T-helper 17 cell (primary cell): ENCODE data around the gene SH3TC1. TPM values are rescaled to one million over a fixed set of nuclear protein-coding genes. Genes with fewer than 3 reads are reported as not detected.
A peak's percentile ranks its signal among the peaks of the same experiment; 100 is the strongest.

Experiments
- ATAC-seq: fragments of 150-1000 bp; cut with Tn5 transposase; 2 replicates; pipeline ENCODE4 v1.10.0; 2021; ENCODE audit warnings: mild to moderate bottlenecking, moderate library complexity
- DNase-seq, 3 donors: peaks; one replicate each; pipeline versions ENCODE4 v3.0.0 to v3.0.0-alpha.2; 2020 to 2021
- H3K9me3 ChIP-seq: one replicate; pipeline ENCODE4 v1.7.0; 2013; ENCODE audit warnings: low read length, mild to moderate bottlenecking; ENCODE audit not compliant: control insufficient read depth, poor library complexity, severe bottlenecking
- H3K27ac Mint-ChIP-seq: one replicate; pipeline ENCODE4 v1.8.0; 2022; ENCODE audit warnings: mild to moderate bottlenecking, moderate library complexity, mixed read lengths
- H3K27me3 Mint-ChIP-seq: one replicate; pipeline ENCODE4 v1.8.0; 2022; ENCODE audit warnings: mixed read lengths
- H3K36me3 Mint-ChIP-seq: one replicate; pipeline ENCODE4 v1.8.0; 2022; ENCODE audit warnings: low read depth, mixed read lengths
- H3K4me1 Mint-ChIP-seq: one replicate; pipeline ENCODE4 v1.8.0; 2022; ENCODE audit warnings: mild to moderate bottlenecking, mixed read lengths
- H3K4me3 Mint-ChIP-seq: one replicate; pipeline ENCODE4 v1.8.0; 2022; ENCODE audit warnings: mild to moderate bottlenecking, moderate library complexity, mixed read lengths
- total RNA-seq, 4 donors: library from RNA in 2 of 4; stranded (reverse) in 2 of 4; gene quantifications; one replicate each; pipeline ENCODE4 v1.2.3 and lab custom pipeline; 2022 to 2026

Gene SH3TC1
- total RNA-seq, 2 donors from 2014 or later, result 134 TPM

GRCh38 chr4:8239661-8240060 is 40.6 kb downstream of the SH3TC1 start:
- no peaks in the 10 kb centered on the region for H3K27me3 Mint-ChIP-seq

GRCh38 chr4:8240211-8241041 is 41.3 kb downstream of the SH3TC1 start:
- H3K4me1 Mint-ChIP-seq, result peaks cover 11% of the 10 kb centered on the region
- H3K27me3 Mint-ChIP-seq, result no peaks in the 10 kb centered on the region
- no peak overlapping the region for H3K4me3 Mint-ChIP-seq
- no peaks in the 10 kb centered on the region for H3K9me3 ChIP-seq
- no peak overlapping the region for H3K27ac Mint-ChIP-seq
- ATAC-seq (no peak), DNase-seq (no peak)
- H3K36me3 Mint-ChIP-seq, result no peaks in the 10 kb centered on the region

More at GRCh38 chr4:8239661-8240060, 40.6 kb downstream of the SH3TC1 start:
- Mint-ChIP-seq H3K36me3 (no peaks in the 10 kb centered on the region), H3K4me1 (peaks cover 13% of the 10 kb centered on the region), H3K27ac (no peak overlapping the region), H3K4me3 (no peak overlapping the region)
- H3K9me3 ChIP-seq, result no peaks in the 10 kb centered on the region
- DNase-seq (no peak), ATAC-seq (no peak)

GRCh38 chr4:8241211-8241779 is 42.2 kb downstream of the SH3TC1 start:
- Mint-ChIP-seq H3K27me3 (no peaks in the 10 kb centered on the region), H3K4me3 (peak overlapping the region; percentile 25), H3K4me1 (peaks cover 11% of the 10 kb centered on the region), H3K36me3 (no peaks in the 10 kb centered on the region), H3K27ac (peak overlapping the region; percentile 90)
- H3K9me3 ChIP-seq, result no peaks in the 10 kb centered on the region
- no peak for ATAC-seq
- DNase-seq, result no peak

- peak overlapping the region; percentile 3 for H3K4me3 Mint-ChIP-seq
- no peaks in the 10 kb centered on the region for H3K9me3 ChIP-seq
- H3K36me3 Mint-ChIP-seq, result no peaks in the 10 kb centered on the region
- peaks cover 7% of the 10 kb centered on the region for H3K4me1 Mint-ChIP-seq
- ATAC-seq, result peak; percentile 80
- no peaks in the 10 kb centered on the region for H3K27me3 Mint-ChIP-seq
- peak overlapping the region; percentile 90 for H3K27ac Mint-ChIP-seq
- peak; percentile 68 to 90 (median 74) for DNase-seq
Measured at GRCh38 chr4:8241895-8242696, 43.0 kb downstream of the SH3TC1 start.

GRCh38 chr4:8242782-8243560 is 43.9 kb downstream of the SH3TC1 start:
- H3K27me3 Mint-ChIP-seq, result no peaks in the 10 kb centered on the region
- H3K9me3 ChIP-seq, result no peaks in the 10 kb centered on the region
- no peaks in the 10 kb centered on the region for H3K36me3 Mint-ChIP-seq
- H3K4me3 Mint-ChIP-seq, result no peak overlapping the region
- H3K27ac Mint-ChIP-seq, result peak overlapping the region; percentile 60
- ATAC-seq (no peak), DNase-seq (no peak)
- H3K4me1 Mint-ChIP-seq, result peaks cover 7% of the 10 kb centered on the region

- H3K9me3 ChIP-seq, result no peaks in the 10 kb centered on the region
- peaks cover 7% of the 10 kb centered on the region for H3K4me1 Mint-ChIP-seq
- no peaks in the 10 kb centered on the region for H3K36me3 Mint-ChIP-seq
- DNase-seq (no peak), ATAC-seq (no peak)
- no peaks in the 10 kb centered on the region for H3K27me3 Mint-ChIP-seq
- H3K4me3 Mint-ChIP-seq, result no peak overlapping the region
- peak overlapping the region; percentile 60 for H3K27ac Mint-ChIP-seq
Measured at GRCh38 chr4:8244001-8244757, 45.1 kb downstream of the SH3TC1 start.

- DNase-seq, result no peak
- Mint-ChIP-seq H3K36me3 (no peaks in the 10 kb centered on the region), H3K27me3 (peaks cover 3% of the 10 kb centered on the region), H3K4me1 (peaks cover 9% of the 10 kb centered on the region), H3K27ac (peak overlapping the region; percentile 60), H3K4me3 (no peak overlapping the region)
- ATAC-seq, result no peak
- H3K9me3 ChIP-seq, result no peaks in the 10 kb centered on the region
Measured at GRCh38 chr4:8244931-8245460, 45.9 kb downstream of the SH3TC1 start.

- Mint-ChIP-seq H3K27me3 (peaks cover 4% of the 10 kb centered on the region), H3K4me1 (peaks cover 9% of the 10 kb centered on the region), H3K27ac (peak overlapping the region; percentile 3), H3K36me3 (no peaks in the 10 kb centered on the region), H3K4me3 (no peak overlapping the region)
- DNase-seq (no peak), ATAC-seq (no peak)
- H3K9me3 ChIP-seq, result no peaks in the 10 kb centered on the region
Measured at GRCh38 chr4:8245884-8246833, 47.1 kb downstream of the SH3TC1 start.

GRCh38 chr4:8247047-8247930 is 48.2 kb downstream of the SH3TC1 start:
- ATAC-seq, result no peak
- peaks cover 2% of the 10 kb centered on the region for H3K4me1 Mint-ChIP-seq
- H3K36me3 Mint-ChIP-seq, result no peaks in the 10 kb centered on the region
- H3K27ac Mint-ChIP-seq, result no peak overlapping the region
- H3K9me3 ChIP-seq, result no peaks in the 10 kb centered on the region
- no peak for DNase-seq
- H3K4me3 Mint-ChIP-seq, result no peak overlapping the region
- H3K27me3 Mint-ChIP-seq, result peaks cover 4% of the 10 kb centered on the region

- no peaks in the 10 kb centered on the region for H3K9me3 ChIP-seq
- Mint-ChIP-seq H3K27ac (no peak overlapping the region), H3K27me3 (peaks cover 4% of the 10 kb centered on the region), H3K36me3 (no peaks in the 10 kb centered on the region), H3K4me1 (peaks cover 2% of the 10 kb centered on the region), H3K4me3 (no peak overlapping the region)
- ATAC-seq (no peak), DNase-seq (no peak)
Measured at GRCh38 chr4:8248091-8248490, 49.0 kb downstream of the SH3TC1 start.

GRCh38 chr4:8250227-8250626 is 51.1 kb downstream of the SH3TC1 start:
- H3K4me1 Mint-ChIP-seq, result peaks cover 2% of the 10 kb centered on the region
- no peaks in the 10 kb centered on the region for H3K9me3 ChIP-seq
- H3K4me3 Mint-ChIP-seq, result no peak overlapping the region
- peaks cover 4% of the 10 kb centered on the region for H3K27me3 Mint-ChIP-seq
- H3K27ac Mint-ChIP-seq, result no peak overlapping the region
- ATAC-seq (no peak), DNase-seq (no peak)
- H3K36me3 Mint-ChIP-seq, result no peaks in the 10 kb centered on the region
